Neural cell (in vitro differentiated cells): ENCODE measurements around the gene TSFM. TPM values are rescaled to one million over a fixed set of nuclear protein-coding genes. Genes with fewer than 3 reads are reported as not detected.

Source experiments
- H2AFZ ChIP-seq: fragments of 200-600, 300-800 bp; sonication (generic), shearing (Covaris generic); 2 replicates; pipeline ENCODE4 v1.6.0; 2014; ENCODE audit warnings: low read depth, mild to moderate bottlenecking, antibody characterized with exemption, low read length, moderate library complexity
- H3F3A ChIP-seq: fragments of 200-600 bp; shearing (Covaris generic); 2 replicates; pipeline ENCODE4 v1.6.1; 2016; ENCODE audit warnings: mild to moderate bottlenecking, moderate library complexity, mixed read lengths, antibody characterized with exemption, low read length; ENCODE audit not compliant: insufficient read depth, poor library complexity, severe bottlenecking
- H3K27ac ChIP-seq: fragments of 200-600, 300-800 bp; sonication (generic), shearing (Covaris generic); 2 replicates; pipeline ENCODE4 v1.5.1; 2014; ENCODE audit warnings: mild to moderate bottlenecking, low read length, moderate library complexity
- H3K27me3 ChIP-seq: fragments of 300-800, 200-600 bp; sonication (generic), shearing (Covaris generic); 2 replicates; pipeline ENCODE4 v1.6.0; 2014; ENCODE audit warnings: mild to moderate bottlenecking, low read depth, low read length, moderate library complexity; ENCODE audit not compliant: insufficient read depth
- H3K36me3 ChIP-seq: fragments of 300-800, 200-600 bp; sonication (generic), shearing (Covaris generic); 2 replicates; pipeline ENCODE4 v1.5.1; 2014; ENCODE audit warnings: mild to moderate bottlenecking, antibody characterized with exemption, low read length, moderate library complexity; ENCODE audit not compliant: insufficient read depth
- H3K4me2 ChIP-seq: fragments of 300-800, 200-600 bp; sonication (generic), shearing (Covaris generic); 2 replicates; pipeline ENCODE4 v1.6.0; 2014; ENCODE audit warnings: mild to moderate bottlenecking, low read length
- H3K4me3 ChIP-seq: fragments of 300-800, 200-600 bp; sonication (generic), shearing (Covaris generic); 2 replicates; pipeline ENCODE4 v1.5.1; 2014; ENCODE audit warnings: mild to moderate bottlenecking, low read length, moderate library complexity
- H3K79me2 ChIP-seq: fragments of 200-600 bp; shearing (Covaris generic); replicated peaks from 2 replicates; pipeline ENCODE4 v1.6.0; 2014; ENCODE audit warnings: mild to moderate bottlenecking, low read length, moderate library complexity; ENCODE audit not compliant: insufficient read depth
- H3K9ac ChIP-seq: fragments of 300-800, 200-600 bp; sonication (generic), shearing (Covaris generic); 2 replicates; pipeline ENCODE4 v1.6.1; 2016; ENCODE audit warnings: mild to moderate bottlenecking, low read length, mixed read lengths
- H3K9me2 ChIP-seq: fragments of 200-600 bp; shearing (Covaris generic); 2 replicates; pipeline ENCODE4 v1.6.1; 2016; ENCODE audit warnings: mild to moderate bottlenecking, low read length, mixed read lengths; ENCODE audit not compliant: insufficient read depth
- H3K9me3 ChIP-seq: fragments of 200-600, 300-800 bp; sonication (generic), shearing (Covaris generic); 2 replicates; pipeline ENCODE4 v1.6.1; 2016; ENCODE audit warnings: mild to moderate bottlenecking, mixed run types, low read length, moderate library complexity, mixed read lengths
- H4K20me1 ChIP-seq: fragments of 200-600 bp; shearing (Covaris generic); 2 replicates; pipeline ENCODE4 v1.6.1; 2016; ENCODE audit warnings: mild to moderate bottlenecking, mixed run types; ENCODE audit not compliant: insufficient read depth
- EP300 ChIP-seq: fragments of 450-650 bp; conservative IDR thresholded peaks from 2 replicates; pipeline ENCODE4 v1.6.1; 2014; ENCODE audit warnings: antibody characterized with exemption, mild to moderate bottlenecking, moderate library complexity; ENCODE audit not compliant: poor library complexity, severe bottlenecking
- EZH2 ChIP-seq: fragments of 200-600, 300-800 bp; shearing (Covaris generic), sonication (generic); IDR thresholded peaks from 2 replicates; pipeline ENCODE4 v1.6.1; 2014; ENCODE audit warnings: antibody characterized with exemption, low read length, borderline replicate concordance, mild to moderate bottlenecking; ENCODE audit not compliant: insufficient read depth, poor library complexity, severe bottlenecking
- MXI1 ChIP-seq: fragments of 450-650 bp; conservative IDR thresholded peaks from 2 replicates; pipeline ENCODE4 v1.6.1; 2014; ENCODE audit warnings: antibody characterized with exemption, mild to moderate bottlenecking; ENCODE audit not compliant: poor library complexity, severe bottlenecking
- POLR2AphosphoS5 ChIP-seq: IDR thresholded peaks from 2 replicates; pipeline ENCODE4 v1.6.1; 2012
- RAD21 ChIP-seq: fragments of 450-650 bp; conservative IDR thresholded peaks from 2 replicates; pipeline ENCODE4 v1.6.1; 2014; ENCODE audit warnings: antibody characterized with exemption, mild to moderate bottlenecking, moderate library complexity
- SMC3 ChIP-seq: fragments of 450-650 bp; conservative IDR thresholded peaks from 2 replicates; pipeline ENCODE4 v1.6.1; 2014; ENCODE audit warnings: antibody characterized with exemption, mild to moderate bottlenecking, moderate library complexity; ENCODE audit not compliant: poor library complexity
- TAF1 ChIP-seq: IDR thresholded peaks from 2 replicates; pipeline ENCODE4 v1.6.1; 2012; ENCODE audit warnings: low read depth
- polyA plus RNA-seq: library from polyadenylated mRNA; depleted of rRNA; stranded (reverse); fragments of >200 nt; gene quantifications from 2 replicates; pipeline ENCODE4 v1.2.3, GENCODE V29; 2014
- TF ChIP-seq, protein P1 (sequence below): IDR thresholded peaks from 2 replicates; pipeline ENCODE4 v1.6.1; 2012; ENCODE audit warnings: borderline replicate concordance
- TF ChIP-seq, protein P2 (sequence below): fragments of 450-650 bp; IDR thresholded peaks from 2 replicates; pipeline ENCODE4 v1.5.1; 2014; ENCODE audit warnings: antibody characterized with exemption, mild to moderate bottlenecking, moderate library complexity; ENCODE audit not compliant: poor library complexity, severe bottlenecking

Gene TSFM
- polyA plus RNA-seq, 1 donor from 2014 or later: 37.8 TPM

DNA sequence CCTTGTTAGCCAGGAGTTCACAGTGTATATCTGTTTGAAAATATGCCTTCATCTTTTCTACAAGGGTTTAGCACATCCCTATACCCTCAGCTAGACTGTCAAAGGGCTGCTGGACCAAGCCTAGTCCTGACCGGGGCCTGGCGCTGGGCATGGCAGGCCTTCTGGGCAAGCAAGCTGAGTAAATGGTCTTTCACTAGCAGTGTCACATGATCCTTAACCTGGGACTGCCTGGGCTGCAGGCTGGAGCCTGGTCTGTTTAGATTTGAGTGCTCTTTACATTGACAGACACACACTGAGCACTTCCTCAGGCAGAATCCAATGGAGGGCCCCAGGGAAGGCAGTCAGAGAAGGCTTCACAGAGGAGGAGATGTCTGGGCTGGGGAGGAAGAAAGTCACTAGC is 42.9 kb downstream of the TSFM start:
- Histone ChIP-seq H3K9me3 (no peaks in the 10 kb centered on the region), H3K4me2 (no peak overlapping the region), H3K9ac (no peak overlapping the region), H3K36me3 (no peaks in the 10 kb centered on the region), H3F3A (no peaks in the 10 kb centered on the region), H2AFZ (no peak overlapping the region), H3K9me2 (no peaks in the 10 kb centered on the region), H3K27ac (no peak overlapping the region), H3K4me3 (no peak overlapping the region), H3K27me3 (no peaks in the 10 kb centered on the region), H3K79me2 (peaks cover 16% of the 10 kb centered on the region), H4K20me1 (peaks cover 8% of the 10 kb centered on the region)
- TF ChIP-seq TAF1 (no peak), POLR2AphosphoS5 (no peak), EZH2 (no peak), EP300 (no peak), RAD21 (no peak), SMC3 (no peak), MXI1 (no peak)
- TF ChIP-seq, protein P1, sequence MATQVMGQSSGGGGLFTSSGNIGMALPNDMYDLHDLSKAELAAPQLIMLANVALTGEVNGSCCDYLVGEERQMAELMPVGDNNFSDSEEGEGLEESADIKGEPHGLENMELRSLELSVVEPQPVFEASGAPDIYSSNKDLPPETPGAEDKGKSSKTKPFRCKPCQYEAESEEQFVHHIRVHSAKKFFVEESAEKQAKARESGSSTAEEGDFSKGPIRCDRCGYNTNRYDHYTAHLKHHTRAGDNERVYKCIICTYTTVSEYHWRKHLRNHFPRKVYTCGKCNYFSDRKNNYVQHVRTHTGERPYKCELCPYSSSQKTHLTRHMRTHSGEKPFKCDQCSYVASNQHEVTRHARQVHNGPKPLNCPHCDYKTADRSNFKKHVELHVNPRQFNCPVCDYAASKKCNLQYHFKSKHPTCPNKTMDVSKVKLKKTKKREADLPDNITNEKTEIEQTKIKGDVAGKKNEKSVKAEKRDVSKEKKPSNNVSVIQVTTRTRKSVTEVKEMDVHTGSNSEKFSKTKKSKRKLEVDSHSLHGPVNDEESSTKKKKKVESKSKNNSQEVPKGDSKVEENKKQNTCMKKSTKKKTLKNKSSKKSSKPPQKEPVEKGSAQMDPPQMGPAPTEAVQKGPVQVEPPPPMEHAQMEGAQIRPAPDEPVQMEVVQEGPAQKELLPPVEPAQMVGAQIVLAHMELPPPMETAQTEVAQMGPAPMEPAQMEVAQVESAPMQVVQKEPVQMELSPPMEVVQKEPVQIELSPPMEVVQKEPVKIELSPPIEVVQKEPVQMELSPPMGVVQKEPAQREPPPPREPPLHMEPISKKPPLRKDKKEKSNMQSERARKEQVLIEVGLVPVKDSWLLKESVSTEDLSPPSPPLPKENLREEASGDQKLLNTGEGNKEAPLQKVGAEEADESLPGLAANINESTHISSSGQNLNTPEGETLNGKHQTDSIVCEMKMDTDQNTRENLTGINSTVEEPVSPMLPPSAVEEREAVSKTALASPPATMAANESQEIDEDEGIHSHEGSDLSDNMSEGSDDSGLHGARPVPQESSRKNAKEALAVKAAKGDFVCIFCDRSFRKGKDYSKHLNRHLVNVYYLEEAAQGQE: no peak
- TF ChIP-seq, protein P2, sequence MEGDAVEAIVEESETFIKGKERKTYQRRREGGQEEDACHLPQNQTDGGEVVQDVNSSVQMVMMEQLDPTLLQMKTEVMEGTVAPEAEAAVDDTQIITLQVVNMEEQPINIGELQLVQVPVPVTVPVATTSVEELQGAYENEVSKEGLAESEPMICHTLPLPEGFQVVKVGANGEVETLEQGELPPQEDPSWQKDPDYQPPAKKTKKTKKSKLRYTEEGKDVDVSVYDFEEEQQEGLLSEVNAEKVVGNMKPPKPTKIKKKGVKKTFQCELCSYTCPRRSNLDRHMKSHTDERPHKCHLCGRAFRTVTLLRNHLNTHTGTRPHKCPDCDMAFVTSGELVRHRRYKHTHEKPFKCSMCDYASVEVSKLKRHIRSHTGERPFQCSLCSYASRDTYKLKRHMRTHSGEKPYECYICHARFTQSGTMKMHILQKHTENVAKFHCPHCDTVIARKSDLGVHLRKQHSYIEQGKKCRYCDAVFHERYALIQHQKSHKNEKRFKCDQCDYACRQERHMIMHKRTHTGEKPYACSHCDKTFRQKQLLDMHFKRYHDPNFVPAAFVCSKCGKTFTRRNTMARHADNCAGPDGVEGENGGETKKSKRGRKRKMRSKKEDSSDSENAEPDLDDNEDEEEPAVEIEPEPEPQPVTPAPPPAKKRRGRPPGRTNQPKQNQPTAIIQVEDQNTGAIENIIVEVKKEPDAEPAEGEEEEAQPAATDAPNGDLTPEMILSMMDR: no peak

DNA sequence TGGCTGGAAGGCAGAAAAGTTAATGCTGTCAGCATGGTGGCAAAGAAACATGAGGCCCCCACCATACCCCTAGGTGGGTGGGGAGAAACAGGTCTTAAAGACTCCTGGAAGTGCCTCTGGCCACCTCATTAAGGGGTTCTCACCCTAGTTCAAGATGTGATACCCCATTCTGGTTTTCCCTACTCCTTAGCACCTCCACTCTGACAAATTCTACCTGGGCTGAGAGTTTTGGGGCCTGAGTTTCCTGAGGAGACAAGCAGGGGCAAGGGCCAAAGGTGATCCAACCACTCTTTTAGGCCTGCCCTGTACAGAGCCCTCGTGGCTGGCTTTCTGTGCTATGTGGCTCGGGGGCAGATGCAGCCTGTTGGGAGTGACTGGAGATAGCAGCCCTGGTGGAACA is 43.8 kb downstream of the TSFM start:
- Histone ChIP-seq H3K9me3 (no peaks in the 10 kb centered on the region), H3K79me2 (peaks cover 25% of the 10 kb centered on the region), H3F3A (no peaks in the 10 kb centered on the region), H3K9ac (no peak overlapping the region), H3K27me3 (no peaks in the 10 kb centered on the region), H3K4me2 (no peak overlapping the region), H2AFZ (no peak overlapping the region), H3K9me2 (no peaks in the 10 kb centered on the region), H3K27ac (no peak overlapping the region), H4K20me1 (peaks cover 8% of the 10 kb centered on the region), H3K36me3 (no peaks in the 10 kb centered on the region), H3K4me3 (no peak overlapping the region)
- TF ChIP-seq MXI1 (no peak), EZH2 (no peak)
- TF ChIP-seq, protein P1: no peak
